GM12801 (cell line): ENCODE measurements around the gene DEFB126.

Experiments
- CTCF ChIP-seq: IDR thresholded peaks from one replicate; pipeline ENCODE4 v1.5.1; 2011; ENCODE audit warnings: control low read depth; ENCODE audit not compliant: insufficient read length; ENCODE audit errors: extremely low read depth

Gene DEFB126

GRCh38 chr20:187733-188132 is 45.3 kb downstream of the DEFB126 start:
- TF ChIP-seq CTCF = no peak

GRCh38 chr20:189611-190010 is 47.2 kb downstream of the DEFB126 start, which contains the start of gene DEFB128:
Gene DEFB128 (minus strand): TSS chr20:189711. CDS start chr20:189623, 88 bp downstream.
- no peak for TF ChIP-seq CTCF
